Tibial artery (tissue), 4 donors: ENCODE results near the gene CRACR2A.

ENCODE experiments used
- DNase-seq, 2 donors: peaks; one replicate each; pipeline ENCODE4 v3.0.0-alpha.2; 2019
- H3K27ac ChIP-seq, 2 donors: fragments of 200-600 bp; sonication (generic) in 1 of 2; 1 replicate in 1 of 2; 2 replicates in 1 of 2; pipeline ENCODE4 v1.5.1; 2018 to 2019; ENCODE audit warnings: mild to moderate bottlenecking in 1 of 2
- H3K27me3 ChIP-seq, 2 donors: fragments of 200-600 bp; sonication (generic) in 1 of 2; one replicate each; pipeline versions ENCODE4 v1.5.1 to v1.6.0; 2016 to 2019
- H3K36me3 ChIP-seq, 3 donors: fragments of 200-600 bp; sonication (generic) in 2 of 3; one replicate each; pipeline ENCODE4 v1.5.1; 2016 to 2019; ENCODE audit warnings: mild to moderate bottlenecking in 2 of 3
- H3K4me1 ChIP-seq, 4 donors: fragments of 200-600 bp; sonication (generic) in 2 of 4; 1 replicate in 3 of 4; 2 replicates in 1 of 4; pipeline ENCODE4 v1.5.1; 2016 to 2019
- H3K4me3 ChIP-seq, 2 donors: fragments of 200-600 bp; sonication (generic) in 1 of 2; 1 replicate in 1 of 2; 2 replicates in 1 of 2; pipeline ENCODE4 v1.5.1; 2018 to 2019; ENCODE audit warnings: mild to moderate bottlenecking in 2 of 2
- H3K9me3 ChIP-seq, 3 donors: fragments of 200-600 bp; sonication (generic) in 1 of 3; one replicate each; pipeline ENCODE4 v1.5.1; 2016 to 2019
- intact Hi-C: fragments of 100-400 bp; cut with DNase I; formaldehyde crosslinking; loops from one replicate; pipeline ENCODE4 v1.15.0; 2023; ENCODE audit warnings: low total_unique reads
- TF ChIP-seq, protein P1 (sequence below), 2 experiments: fragments of 200-600 bp in 1 of 2; fragments of 450-650 bp in 1 of 2; IDR thresholded peaks; one replicate each; pipeline ENCODE4 v1.5.1; 2017 to 2019; ENCODE audit warnings: antibody characterized with exemption in 2 of 2, mild to moderate bottlenecking in 1 of 2, moderate library complexity in 1 of 2

CRACR2A gene

DNA sequence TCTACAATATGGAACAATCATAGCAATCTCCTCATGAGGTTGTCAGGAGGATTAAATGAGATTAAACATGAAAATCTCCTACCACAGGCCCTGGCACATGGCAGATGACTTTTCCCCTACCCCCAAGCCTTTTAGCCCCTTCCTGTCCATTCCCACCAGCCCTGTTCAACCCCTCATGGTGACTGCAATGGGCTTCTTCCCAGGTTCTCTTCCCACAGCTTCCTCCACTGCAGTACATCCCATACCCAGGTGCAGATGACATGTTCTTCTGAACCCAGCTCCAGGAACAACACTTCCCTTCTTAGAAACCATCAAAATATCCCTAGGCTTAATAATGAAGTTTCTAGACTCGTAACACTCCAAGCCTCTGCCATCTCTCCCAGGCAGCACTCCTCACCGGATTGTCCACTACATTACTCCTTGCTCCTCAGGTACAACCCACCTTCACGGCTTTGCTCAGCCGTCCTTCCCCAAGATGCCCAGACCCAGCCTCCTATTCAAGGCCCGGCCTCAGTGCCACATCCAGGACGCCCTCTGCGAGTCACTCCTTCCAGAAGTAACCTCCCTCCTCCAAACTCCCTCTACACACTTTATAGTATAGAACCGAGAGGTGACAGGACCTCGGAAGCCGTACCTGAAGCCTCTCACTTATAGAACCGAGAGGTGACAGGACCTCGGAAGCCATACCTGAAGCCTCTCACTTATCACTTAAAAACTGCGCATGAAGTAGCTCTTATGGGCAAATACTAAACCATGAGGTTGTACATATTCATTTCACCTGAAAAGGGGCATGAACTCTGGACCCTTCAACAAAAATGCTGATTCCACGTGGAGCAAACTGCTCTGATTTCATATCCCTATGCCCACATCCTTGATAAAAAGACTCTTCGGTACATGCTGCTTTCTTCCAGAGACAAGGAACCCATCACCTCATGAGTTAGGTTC is 1.5 kb downstream of the CRACR2A start:
- TF ChIP-seq, protein P1, sequence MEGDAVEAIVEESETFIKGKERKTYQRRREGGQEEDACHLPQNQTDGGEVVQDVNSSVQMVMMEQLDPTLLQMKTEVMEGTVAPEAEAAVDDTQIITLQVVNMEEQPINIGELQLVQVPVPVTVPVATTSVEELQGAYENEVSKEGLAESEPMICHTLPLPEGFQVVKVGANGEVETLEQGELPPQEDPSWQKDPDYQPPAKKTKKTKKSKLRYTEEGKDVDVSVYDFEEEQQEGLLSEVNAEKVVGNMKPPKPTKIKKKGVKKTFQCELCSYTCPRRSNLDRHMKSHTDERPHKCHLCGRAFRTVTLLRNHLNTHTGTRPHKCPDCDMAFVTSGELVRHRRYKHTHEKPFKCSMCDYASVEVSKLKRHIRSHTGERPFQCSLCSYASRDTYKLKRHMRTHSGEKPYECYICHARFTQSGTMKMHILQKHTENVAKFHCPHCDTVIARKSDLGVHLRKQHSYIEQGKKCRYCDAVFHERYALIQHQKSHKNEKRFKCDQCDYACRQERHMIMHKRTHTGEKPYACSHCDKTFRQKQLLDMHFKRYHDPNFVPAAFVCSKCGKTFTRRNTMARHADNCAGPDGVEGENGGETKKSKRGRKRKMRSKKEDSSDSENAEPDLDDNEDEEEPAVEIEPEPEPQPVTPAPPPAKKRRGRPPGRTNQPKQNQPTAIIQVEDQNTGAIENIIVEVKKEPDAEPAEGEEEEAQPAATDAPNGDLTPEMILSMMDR (IDR thresholded peaks at IDR 0.05), result no peak
- DNase-seq, result no peak
- no peak overlapping the region for H3K4me3 ChIP-seq
- H3K27me3 ChIP-seq, result peaks cover 0 to 21% of the 10 kb centered on the region in 2 donors
- peaks cover 0 to 14% (median 4%) of the 10 kb centered on the region in 4 donors for H3K4me1 ChIP-seq
- H3K9me3 ChIP-seq, result no peaks in the 10 kb centered on the region
- H3K27ac ChIP-seq, result no peak overlapping the region
- intact Hi-C loops, result no loop called here
- no peaks in the 10 kb centered on the region for H3K36me3 ChIP-seq

DNA sequence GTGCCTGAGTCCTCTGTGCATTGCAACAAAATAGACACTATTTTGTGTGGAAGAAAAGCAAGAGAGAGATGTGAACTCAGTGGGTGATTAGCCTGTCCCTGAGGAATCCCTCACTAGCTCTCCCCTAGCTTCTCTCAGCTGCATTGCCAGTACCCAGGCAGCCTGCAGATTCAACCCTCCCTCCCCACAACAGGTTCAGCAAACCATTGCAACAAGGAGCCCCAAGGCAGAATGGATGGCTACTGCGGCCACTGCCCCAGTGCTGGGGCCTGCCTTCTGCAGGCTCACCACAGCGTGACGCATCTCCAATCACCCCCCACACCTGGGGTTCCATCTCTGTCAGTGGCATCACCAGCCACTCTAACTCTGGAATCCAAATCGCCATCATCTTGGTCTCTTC is 2.3 kb downstream of the CRACR2A start:
- TF ChIP-seq, protein P1 (IDR thresholded peaks at IDR 0.05), result no peak
- Histone ChIP-seq H3K4me3 (no peak overlapping the region), H3K9me3 (no peaks in the 10 kb centered on the region), H3K27me3 (peaks cover 0 to 18% of the 10 kb centered on the region in 2 donors), H3K36me3 (no peaks in the 10 kb centered on the region), H3K27ac (no peak overlapping the region), H3K4me1 (peaks cover 0 to 14% (median 4%) of the 10 kb centered on the region in 4 donors)
- intact Hi-C loops, result no loop called here
- DNase-seq, result no peak

DNA sequence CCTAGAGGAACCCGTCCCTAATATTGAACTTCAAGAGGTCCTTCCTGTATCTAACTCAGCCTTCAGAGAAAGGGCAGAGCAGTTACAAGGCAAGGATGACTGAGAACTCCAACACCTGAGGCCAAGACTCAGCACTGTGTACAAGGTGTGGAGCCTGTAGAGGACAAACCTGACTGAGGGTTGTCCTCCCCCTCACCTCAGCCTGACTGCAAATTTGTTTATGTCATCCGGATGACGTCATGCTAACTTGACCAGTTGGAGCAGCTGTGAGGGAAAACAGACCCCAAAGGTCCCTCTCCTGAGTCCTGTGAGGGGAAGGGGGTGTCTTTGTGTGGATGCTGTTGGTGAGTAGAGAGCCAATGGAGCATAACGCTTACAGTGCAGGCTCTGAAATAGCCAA is 4.3 kb downstream of the CRACR2A start:
- H3K4me3 ChIP-seq, result no peak overlapping the region
- H3K27me3 ChIP-seq, result peaks cover 0 to 10% of the 10 kb centered on the region in 2 donors
- TF ChIP-seq, protein P1 (IDR thresholded peaks at IDR 0.05), result no peak
- DNase-seq, result no peak
- intact Hi-C loops, result no loop called here
- peaks cover 0 to 14% (median 4%) of the 10 kb centered on the region in 4 donors for H3K4me1 ChIP-seq
- no peaks in the 10 kb centered on the region for H3K9me3 ChIP-seq
- no peak overlapping the region for H3K27ac ChIP-seq
- H3K36me3 ChIP-seq, result no peaks in the 10 kb centered on the region

DNA sequence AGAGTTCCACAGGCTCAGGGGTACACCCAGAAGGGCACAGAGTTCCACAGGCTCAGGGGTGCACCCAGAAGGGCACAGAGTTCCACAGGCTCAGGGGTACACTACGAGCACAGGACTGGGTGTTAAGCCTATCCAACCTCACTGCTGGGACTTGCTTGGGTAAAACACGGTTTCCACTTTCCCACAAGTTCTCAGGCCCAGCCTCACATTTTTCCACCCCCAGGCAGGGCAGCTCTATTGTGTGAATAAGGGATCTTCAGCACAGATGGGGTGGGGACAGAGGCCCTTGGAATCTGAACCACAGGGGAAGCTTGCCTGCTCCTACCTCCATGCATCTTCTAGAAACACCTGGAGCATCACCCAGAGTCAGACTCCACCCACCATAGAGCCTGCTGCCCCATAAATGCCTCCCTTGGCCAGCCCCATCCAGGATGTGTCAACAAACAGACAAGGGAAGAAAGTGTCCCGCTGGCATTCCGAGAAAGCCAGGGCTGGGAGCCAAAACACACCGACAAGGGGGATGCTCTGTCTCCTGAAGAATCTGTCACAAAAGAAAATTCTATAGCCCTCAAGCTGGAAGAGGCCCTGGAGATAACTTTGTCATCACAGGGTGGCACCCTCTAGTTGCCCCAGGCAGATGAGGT is 4.8 kb downstream of the CRACR2A start:
- TF ChIP-seq, protein P1 (IDR thresholded peaks at IDR 0.05), result no peak
- Histone ChIP-seq H3K36me3 (no peaks in the 10 kb centered on the region), H3K4me3 (no peak overlapping the region), H3K9me3 (no peaks in the 10 kb centered on the region), H3K27me3 (peaks cover 0 to 5% of the 10 kb centered on the region in 2 donors), H3K4me1 (peaks cover 0 to 12% (median 3%) of the 10 kb centered on the region in 4 donors), H3K27ac (no peak overlapping the region)
- intact Hi-C loops, result no loop called here
- no peak for DNase-seq

DNA sequence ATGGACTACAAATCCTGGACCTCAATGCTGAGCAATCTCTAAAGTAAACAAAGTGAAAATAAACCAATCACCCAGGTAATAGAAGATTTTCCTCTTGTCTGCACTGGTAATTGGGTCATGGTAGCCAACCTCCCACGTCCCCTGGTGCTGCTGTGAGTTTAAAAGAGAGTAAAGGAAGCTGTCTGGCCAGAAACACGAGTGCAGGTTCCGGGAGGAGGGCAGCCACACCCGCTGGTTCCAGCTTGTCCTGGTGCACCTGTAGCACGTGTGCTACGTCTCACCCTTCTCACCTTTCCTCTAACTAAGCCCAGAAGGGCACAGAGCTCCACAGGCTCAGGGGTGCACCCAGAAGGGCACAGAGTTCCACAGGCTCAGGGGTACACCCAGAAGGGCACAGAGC is 5.4 kb downstream of the CRACR2A start:
- Histone ChIP-seq H3K36me3 (no peaks in the 10 kb centered on the region), H3K4me1 (peaks cover 0 to 6% (median 0%) of the 10 kb centered on the region in 4 donors), H3K4me3 (no peak overlapping the region), H3K27me3 (no peaks in the 10 kb centered on the region), H3K9me3 (no peaks in the 10 kb centered on the region), H3K27ac (no peak overlapping the region)
- TF ChIP-seq, protein P1 (IDR thresholded peaks at IDR 0.05), result no peak
- intact Hi-C loops, result no loop called here
- no peak for DNase-seq
